Breast epithelium (tissue), 3 donors: Measurements from ENCODE around the gene POLR1E.

Source experiments
- CTCF ChIP-seq, 3 donors: fragments of 450-650 bp; IDR thresholded peaks; one replicate each; pipeline ENCODE4 v1.5.1; 2016 to 2017; ENCODE audit warnings: antibody characterized with exemption in 3 of 3, mild to moderate bottlenecking in 3 of 3, moderate library complexity in 3 of 3
- POLR2A ChIP-seq: fragments of 450-650 bp; IDR thresholded peaks from one replicate; pipeline ENCODE4 v1.6.1; 2016; ENCODE audit warnings: antibody characterized with exemption, mild to moderate bottlenecking, moderate library complexity

- no peak for TF ChIP-seq POLR2A
- TF ChIP-seq CTCF (IDR thresholded peaks at IDR 0.05) = no peak
Observed at GRCh38 chr9:37509536-37509935, 23.8 kb downstream of the POLR1E start.
